NCI-H187 treated with DMSO at 0.1 percent for 48 hours (cell line): ENCODE results near the gene FCMR.

Experiments used
- DNase-seq: peaks from one replicate; lab custom pipeline; 2025; lab: John Stamatoyannopoulos, UW

FCMR gene, protein sequence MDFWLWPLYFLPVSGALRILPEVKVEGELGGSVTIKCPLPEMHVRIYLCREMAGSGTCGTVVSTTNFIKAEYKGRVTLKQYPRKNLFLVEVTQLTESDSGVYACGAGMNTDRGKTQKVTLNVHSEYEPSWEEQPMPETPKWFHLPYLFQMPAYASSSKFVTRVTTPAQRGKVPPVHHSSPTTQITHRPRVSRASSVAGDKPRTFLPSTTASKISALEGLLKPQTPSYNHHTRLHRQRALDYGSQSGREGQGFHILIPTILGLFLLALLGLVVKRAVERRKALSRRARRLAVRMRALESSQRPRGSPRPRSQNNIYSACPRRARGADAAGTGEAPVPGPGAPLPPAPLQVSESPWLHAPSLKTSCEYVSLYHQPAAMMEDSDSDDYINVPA

DNA sequence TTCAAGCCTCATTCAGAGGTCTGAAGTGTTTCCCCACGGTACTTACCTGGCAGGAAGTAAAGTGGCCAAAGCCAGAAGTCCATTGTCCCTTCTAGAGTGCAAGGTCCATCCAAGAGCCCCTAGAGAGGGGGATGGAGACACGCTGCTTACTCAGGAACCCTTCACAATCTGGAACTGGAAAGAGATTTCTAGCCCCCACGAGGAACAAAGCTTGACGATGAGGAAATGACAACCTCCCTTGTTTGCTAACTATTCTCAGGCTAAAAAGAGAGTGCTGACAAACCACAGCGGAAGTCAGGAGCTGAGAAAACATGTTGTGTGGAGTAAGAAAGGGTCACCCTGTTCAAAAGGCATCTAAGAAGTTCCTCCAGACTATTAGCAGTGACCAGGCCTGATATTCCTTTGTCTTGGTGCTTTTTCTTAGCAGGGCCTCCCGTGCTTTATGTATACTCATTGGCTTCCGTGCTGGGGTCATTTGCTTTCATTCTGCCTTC lies at the start of gene FCMR:
Gene FCMR, minus strand, starts transcription at position 170 of the 494 bp plus-strand sequence. Its CDS starts 87 bp downstream, at position 83.
- DNase-seq = no peak

DNA sequence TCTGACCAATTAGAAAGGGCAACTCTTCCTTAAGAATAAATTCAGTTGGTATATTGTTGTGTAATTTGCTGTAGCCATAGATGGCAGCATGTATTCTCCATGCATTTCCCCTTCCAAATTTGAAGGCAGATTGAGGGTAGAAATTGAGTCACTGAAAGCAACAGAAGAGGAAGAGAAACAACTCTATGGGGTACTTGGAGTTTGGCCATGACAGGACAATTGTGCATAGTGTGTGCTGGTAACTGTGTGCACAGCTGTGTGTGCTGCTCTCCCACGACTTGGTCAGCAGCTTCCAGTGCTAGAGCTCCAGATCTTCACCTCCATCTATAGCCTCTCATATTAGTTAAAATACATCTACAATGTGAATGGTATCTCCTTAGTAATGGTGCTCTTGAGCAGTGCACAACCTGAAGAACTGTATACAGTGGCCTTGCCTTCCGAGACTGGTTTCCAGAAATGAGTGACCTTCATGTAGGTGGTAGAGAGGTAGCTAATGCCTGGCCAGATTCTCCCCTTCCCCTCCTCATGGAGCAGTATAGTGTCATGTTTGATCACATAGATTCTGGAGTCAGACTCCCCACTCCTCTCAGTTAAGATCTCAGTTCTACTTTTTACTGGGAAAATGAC lies 49.4 kb upstream of the FCMR start:
- no peak for DNase-seq

DNA sequence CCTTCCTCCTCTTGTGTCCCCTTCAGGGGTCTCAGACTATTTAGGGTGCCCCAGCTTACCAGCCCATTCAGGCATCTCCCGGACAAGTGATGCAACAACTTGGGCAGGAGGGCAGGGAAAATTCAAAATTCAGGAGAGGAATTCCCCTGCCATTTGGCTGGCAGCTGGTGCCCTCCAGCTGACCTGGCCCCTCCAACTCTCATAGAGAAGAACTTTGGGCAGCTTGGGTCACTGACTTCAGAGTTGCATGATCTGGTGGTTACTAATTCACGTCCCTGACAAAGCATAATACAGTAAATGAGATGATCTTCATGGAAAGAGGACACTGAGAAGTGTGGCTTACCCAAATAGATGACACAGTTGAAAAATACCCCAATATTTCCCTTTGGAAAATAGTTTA lies 48.7 kb upstream of the FCMR start, which contains the start of gene FCAMR:
Gene FCAMR, minus strand, starts transcription at position 15 of the 400 bp plus-strand sequence. CDS start 335 bp downstream, outside the sequence.
- DNase-seq = no peak

DNA sequence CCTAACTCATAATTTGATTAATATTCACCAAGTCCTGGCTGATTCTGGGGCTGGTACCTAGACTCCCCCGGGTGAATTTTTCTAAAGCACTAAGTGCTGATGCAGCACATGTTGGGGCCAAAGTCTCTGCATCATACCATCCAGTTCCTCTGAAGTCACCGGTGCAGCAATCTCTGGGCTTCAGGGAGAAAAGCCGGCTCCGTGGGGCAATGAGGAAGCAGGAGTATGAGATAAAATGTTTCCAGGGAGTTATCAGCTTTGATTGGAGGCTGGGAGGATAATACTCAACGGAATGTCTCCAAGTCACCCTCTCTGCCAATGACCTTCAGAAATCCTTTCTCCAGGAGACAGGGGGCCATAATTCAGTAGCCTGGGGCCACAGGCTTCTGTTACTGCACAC lies 47.3 kb upstream of the FCMR start:
- no peak for DNase-seq

DNA sequence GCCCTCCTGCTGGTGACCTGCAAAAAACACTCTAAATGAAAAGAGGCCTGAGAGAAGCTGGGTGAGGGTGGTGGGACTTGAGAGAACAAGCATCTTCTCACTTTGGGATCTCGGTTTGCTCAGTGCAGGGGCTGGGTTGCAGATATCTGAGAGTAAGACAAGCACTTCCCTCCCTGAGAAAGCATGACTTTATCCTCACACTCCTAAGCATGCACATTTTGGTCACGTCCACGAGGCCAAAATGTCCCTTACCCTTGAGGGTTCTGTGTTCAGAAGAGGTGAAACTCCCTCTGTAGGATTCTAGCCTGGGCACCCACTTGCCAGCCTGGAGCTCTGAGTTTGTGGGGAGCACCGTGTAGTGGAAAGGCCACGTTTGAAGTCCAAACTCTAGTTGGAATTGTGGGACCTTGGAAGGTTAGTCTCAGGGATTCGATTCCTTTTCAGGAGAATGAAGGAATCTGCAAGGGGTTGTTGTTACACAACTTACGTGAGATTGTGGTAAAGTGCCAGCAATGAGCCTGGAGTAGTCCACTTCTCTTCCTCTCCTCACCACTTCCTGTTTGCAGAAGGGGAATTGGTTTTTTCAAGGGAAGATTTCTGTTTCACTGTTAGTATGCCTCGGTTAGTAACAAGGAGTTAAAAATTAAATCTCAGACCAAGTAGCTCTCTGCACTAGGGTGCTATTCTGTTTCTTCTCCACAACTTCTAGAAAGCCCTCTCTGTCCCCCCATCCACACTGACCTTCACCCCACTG lies 45.5 kb upstream of the FCMR start:
- no peak for DNase-seq

DNA sequence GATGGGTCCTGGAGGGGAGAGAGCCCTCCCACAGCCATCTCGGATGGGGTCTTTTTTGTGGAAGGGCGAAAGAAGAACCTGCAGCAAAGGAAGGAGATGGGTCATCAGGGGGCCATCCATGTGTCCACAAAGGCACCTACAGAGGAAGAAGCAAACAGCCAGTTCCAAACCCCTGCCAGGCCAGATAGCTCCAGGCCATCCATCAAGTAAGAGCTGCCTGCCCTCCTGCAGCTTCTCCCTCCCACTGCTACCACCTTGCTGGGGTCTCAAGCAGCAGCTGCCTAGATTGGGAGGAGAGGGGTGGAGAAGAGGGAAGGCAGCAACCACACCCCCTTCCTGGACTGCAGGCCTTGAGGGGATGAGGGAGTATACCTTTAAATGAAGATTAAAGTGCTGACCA lies 44.0 kb upstream of the FCMR start:
- DNase-seq = no peak

DNA sequence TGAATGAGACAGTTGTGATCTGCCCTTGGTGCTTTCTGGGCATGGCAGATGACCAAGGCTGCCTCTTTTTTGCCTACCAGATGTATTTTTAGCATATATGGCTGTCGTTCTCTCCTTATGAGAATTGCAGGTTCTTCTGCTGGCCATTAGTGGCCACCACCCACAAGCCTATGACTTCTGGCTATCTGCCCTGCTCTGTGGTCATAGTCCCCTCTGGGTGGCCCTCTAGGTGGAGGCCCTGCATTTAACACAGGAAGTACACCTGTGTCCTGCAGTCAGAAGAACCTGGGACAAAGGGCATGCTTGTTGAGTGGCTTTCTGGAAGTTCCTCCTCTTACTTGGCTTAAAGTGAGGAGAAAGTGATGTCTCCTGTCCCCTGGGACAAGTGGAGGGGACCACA lies 42.0 kb upstream of the FCMR start:
- no peak for DNase-seq

DNA sequence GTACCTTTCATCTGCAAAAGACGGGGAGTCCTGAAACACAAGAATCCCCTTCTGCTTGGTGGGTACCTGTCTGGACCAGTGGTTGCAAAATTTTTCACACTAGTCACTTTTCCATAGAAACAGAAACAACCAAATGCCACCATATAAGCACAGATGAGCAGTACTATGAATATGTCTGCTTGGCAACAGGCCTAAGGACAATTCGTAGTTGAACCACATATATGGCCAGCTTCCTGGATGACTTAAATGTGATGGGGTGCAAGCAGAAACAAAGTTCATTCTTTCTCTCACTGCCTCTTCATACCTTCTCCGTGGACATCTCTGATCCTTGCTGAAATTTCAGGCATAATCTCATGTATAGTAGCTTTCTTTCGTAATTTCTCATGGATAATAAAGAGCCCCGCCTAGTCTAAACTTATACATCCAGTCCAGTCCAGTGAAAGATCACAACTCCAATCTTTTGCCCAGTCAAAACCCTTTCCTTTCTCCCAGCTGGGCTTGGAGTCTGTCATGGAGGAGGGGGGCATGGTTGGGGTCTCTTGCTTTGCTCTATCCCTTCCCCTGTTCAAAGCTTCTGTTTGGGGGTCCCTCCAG lies 41.5 kb upstream of the FCMR start:
- DNase-seq = no peak

DNA sequence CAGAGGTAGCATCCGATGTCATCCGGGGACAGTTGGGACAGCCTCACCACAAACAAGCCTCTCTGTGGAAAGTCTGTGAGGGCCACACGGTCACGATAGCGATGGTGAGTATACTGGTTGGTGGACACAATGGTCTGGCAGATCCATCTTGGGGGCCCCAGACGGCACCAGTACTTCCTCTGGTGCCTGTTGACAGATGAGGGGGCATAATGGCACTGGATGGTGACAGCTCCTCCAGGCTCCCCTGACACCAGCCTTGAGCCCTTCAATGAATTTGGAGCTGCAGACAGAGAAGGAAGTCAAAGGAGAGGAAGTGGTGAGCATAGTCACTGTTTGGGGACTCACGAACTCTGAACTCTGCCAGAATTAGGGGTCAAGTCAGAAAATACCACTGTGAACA lies 40.5 kb upstream of the FCMR start:
- no peak for DNase-seq

DNA sequence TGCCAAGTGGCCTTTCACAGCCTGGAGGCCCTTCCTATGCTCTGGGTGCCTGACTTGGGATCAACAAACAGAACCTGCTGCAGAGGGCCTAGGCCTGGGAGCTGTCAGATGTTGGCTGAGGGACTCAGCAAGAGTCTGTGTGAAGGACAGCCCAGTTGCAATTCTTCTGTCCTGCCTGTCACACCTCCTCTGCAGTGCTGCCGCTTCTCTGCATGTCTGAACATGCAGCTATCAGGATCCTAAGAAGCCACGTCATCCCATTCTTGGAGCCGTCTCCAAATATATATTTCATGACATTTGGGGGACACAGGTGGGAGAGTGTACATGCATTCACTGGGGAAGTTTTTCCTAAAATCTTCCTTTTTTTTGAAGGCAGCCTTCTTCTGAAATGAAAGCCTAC lies 39.9 kb upstream of the FCMR start:
- no peak for DNase-seq

DNA sequence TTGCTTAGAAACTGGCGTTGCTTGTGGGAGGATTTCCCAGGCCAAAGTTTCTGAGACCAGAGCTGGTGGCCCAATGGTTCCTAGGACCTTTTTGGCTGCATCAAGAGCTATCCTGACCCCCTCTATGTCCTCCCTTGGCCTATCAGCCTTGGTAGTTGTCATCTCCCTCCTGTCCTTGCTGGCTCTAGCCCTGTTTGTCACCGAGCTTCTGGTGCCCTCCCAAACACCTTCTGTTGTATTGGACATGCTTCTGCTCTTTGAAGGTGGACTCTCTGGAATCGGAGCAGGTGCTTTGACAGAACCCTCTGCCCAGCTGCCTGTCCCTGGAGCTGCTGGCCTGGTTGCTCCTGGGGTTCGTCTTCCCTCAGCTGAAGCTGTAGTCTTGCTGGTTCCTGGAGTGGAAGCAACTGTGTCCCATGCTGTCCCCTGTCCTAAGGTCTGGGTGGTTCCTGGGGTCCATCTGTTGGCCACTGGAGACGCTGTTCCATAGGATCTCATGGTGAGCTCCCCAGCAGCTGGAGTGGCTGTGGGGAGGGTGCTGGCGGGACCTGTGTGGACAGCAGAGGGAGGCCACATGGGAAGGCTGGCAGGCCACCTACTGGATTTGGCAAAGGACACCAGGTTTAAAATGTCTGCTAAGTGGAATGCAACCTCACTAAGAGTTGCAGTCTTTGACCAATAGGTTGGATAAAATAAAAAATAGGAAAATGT lies 39.1 kb upstream of the FCMR start:
- no peak for DNase-seq

DNA sequence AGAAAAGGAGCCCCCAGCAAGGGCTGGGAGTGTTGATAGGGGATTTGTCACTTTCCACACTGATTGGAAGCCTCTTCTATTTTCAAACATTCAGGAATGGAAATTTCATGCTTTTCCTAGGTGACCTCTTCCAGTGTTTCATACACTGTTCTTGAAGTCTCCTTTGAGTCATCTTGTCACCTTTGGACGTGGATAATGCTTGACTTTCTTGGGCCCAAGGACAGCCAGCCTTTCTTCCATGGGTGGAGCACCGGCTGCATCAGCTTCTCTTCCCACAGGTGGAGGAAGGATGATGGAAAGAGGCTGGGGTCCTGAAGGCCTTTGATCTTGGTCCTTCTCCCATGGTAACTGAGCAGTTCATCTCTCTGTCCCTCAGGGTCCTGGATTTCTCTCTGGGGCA lies 36.4 kb upstream of the FCMR start:
- no peak for DNase-seq

DNA sequence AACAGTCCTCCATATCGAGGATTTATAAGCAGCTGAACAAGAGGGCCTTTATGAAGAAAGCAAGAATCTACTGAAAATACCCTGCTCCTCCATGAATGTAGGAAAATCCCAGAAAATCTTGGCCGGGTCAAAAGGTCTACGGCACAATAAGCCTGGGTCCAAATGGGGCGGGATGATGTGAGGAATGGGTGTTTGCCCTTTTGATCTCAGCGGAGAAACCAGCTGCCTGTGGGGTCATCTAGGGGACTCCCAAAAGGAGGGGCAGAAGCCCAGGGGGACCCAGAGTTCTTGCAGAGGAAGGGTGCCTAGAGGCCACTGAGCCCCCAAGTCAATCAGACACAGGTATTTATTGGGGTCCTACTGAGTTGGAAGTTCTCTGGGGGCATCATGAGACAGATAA lies 35.9 kb upstream of the FCMR start:
- DNase-seq = no peak

DNA sequence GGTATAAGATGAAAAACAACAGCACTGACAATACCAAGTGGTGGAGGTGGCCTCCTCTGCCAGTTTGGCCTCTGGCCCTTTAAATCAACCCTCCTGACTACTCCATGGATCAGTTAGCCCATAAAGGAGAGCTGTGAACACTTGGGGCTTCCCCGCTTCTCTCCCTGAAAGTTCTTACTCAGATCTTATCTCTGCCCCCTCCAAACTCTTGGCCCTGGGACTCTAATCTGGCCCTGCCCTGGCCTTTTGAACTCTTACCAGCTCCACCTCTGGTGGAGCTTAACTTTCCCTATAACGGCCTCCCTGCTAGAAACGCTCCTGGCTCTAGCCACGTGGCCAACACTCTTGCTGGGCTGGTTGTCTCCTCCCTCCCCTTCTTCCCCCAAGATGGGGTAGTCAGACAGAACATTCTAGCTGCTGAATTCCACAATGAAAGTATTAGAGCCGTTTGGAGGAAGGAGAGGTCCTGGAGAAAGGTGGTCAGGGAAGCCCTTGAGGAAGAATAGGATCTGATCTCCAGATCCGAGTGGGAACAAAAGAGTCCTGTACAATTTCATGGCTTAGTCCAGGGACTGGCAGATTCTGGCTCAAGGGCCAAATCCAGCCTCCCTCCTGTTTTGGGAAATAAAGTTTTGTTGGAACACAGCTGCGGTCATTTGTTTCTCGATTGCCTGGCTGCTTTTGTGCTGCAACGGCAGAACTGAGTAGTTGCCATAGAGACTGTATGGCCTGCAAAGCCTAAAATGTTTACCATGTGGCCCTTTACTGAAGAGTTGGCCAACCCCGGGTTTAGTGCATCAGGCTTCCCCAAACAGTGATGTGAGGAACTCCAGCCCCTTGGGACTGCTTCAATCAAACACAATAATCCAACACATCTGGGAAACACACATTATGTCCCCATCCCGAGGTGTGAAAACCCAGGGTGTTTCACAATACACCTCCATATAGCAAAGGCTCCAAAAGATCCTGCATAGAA lies 34.0 kb upstream of the FCMR start:
- DNase-seq = no peak

DNA sequence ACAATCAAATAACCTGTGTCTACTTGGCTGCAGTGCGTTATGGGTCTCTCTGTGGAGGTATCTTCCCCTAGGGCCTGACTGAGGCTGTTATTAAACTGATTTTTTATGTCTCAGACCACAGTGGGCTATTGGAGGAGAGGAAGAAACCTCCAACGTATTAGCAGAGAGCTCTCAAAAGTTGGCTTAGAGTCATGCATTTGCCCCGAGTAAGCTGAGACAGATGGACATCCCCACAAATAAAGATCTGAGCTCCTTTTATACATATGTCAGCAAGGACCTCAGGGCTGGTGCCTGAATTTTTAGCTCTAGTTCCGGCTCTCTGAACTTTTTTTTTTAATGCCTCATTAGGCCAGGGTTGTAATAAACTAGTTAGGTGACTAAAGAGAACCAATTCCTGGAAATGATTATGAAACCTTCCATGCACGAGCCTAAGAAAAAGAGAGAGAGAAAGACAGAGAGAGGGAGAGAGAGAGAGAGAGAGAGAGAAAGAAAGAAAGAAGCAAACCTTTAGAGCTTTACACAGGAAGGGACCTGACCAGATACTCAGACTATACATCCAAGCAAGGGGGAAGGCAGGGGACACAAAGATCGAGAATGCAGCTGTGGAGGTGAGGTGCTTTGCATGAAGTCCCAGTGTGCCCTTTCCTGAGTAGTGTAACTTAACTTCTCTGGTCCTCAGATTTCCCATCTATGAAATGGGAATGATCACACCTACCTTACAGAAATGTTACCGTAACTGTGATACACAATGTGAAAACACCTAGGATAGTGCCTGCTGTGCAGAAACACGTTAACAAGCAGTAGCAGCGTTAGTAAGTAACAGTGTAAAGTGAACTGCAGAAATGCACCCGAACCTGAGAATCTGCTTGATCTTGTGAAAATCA lies 33.0 kb upstream of the FCMR start:
- DNase-seq = no peak

DNA sequence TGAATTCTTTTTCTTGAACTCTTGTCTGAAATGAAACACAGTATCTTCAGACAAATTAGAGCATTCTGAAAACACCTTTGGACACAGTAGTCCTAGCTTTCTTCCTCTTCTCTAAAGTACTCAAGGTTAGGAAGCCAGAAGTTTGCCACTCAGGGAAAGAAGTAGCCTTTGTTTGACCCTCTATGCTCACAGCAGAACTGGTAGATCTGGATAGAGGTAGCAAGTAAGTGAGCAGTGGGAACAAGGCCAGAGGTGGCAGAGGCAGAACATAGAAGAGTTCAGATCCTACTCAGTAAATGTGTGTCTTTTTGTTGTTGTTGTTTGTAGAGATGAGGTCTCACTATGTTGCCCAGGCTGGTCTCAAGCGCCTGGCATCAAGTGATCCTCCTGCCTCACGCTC lies 31.9 kb upstream of the FCMR start:
- DNase-seq = no peak

DNA sequence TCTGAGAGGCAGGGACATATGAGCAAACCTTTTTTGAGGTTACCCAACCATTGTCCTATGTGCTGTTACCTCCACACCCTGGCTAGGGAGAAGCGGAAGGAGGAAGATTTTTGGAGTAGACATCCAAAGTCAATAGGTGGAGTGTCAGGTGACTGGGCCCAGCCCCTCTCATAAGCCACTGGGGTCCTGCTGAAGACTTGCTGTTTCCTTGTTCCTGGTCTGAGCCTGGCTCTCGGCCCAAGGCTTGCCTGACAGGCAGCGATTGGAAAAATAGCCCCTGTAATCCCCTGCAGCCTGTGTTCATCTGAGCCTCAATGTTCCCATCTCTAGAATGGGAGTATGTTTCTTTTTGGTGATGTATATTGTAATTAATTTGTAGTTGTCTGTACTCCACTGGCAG lies 31.4 kb upstream of the FCMR start:
- DNase-seq = no peak

DNA sequence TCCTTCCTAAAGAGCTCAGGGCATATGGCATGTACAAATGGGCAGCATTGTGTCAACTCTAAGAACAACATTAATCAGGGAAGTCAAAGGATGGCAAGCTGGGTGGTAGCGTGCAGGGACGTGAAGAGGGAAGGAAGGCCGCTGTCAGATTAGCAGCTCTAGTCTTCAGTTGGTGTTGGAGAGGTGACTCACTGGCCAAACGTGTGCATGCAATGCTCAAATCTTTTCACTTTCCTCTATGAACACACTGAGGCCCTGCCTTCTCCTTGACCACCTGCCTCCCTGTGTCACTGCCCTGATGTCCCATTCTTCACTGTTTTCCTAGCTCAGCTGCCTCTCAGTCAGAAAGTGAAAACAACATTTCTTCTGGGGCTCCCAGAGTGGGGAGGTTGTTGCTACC lies 30.4 kb upstream of the FCMR start:
- no peak for DNase-seq

DNA sequence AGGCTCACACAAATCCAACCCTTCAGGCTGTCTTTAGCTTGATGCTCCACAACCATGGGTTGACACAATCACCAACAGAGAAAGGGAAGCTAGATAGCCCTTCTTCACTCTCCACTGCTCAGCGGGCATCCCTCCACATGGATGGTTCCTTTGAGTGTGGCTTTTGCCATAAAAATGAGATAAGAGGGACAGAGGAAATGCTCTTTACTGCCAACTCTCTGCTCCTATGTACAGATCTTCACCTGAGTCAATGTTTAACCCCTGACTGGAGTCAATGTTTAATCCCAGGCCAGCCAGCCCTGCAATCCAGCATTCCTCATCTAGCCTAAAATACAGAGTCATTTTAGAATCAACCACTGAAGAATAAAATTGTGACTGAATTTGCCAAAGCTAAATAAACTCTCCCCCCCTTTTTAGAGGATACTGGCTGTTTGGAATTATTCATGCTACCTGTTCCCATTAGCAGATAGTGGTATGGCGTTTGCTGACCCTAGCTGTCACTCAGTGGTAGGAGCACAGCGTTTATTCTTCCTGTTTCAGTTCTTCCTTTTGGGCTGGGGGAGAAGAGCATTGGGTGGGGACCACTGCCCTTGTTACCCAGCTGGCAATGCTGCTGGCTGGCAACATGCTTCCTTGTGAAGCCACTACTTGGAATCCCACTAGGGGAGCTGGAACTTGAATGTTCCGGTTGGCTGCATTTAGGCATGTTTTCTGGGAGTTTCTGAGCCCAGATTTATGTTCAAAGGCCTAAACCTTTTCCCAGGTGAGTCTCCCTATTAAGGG lies 29.8 kb upstream of the FCMR start:
- no peak for DNase-seq
